ENCODE measurements around the gene CEMIP. TPM values are rescaled to one million over a fixed set of nuclear protein-coding genes. Genes with fewer than 3 reads are reported as not detected.

The CEMIP gene
- total and polyA plus RNA-seq, 2 of the 4 experiments (the other 2 are of a cell fraction) = 63.8 to 78.0 TPM

DNA sequence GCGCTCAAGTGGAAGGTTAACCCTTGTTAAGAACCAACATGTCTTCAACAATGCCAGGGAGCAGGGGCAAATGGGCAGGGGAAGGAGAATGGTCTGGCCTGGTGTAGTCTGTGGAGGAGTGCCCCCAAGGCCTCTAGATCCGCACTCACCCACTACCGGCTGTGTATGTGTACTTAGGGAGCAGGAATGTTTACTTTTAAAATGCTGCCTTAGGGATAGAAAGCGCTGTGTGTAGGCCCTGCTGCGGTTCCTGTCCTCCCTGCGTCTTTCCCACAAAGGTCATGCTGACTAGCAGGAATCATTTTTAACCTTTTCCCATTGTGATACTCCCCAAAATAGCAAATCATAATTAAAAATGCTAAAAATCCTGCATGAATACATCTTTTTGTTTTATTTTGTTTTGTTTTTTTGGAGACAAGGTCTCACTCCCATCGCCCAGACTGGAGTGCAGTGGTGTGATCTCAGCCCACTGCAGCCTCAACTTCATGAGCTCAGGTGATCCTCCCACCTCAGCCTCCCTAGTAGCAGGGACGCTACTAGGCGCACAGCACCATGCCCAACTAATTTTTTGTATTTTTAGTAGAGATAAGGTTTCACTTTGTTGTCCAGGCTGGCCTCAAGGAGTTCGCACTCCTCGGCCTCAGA, 35.9 kb upstream of the CEMIP start:
- H2BK20ac ChIP-seq (ENCODE audit: low read depth, low read length) = peak overlapping the region; percentile 5; the same call in 1 of the 2 replicates
- H2AK9ac ChIP-seq (replicated peaks; ENCODE audit: low read depth, low read length, poor library complexity) = peak overlapping the region; percentile 33
- 0 out of 2 replicates have a peak overlapping the region, but pooled peaks have one; percentile 37 for H3K14ac ChIP-seq (replicated peaks; ENCODE audit: low read depth, low read length)
- H3K36me3 ChIP-seq (ENCODE audit: control insufficient read depth, insufficient read depth, low read length) = peaks cover 6% of the 10 kb centered on the region
- no peak overlapping the region for H4K91ac ChIP-seq (ENCODE audit: insufficient read depth, low read depth, low read length)
- no peak overlapping the region; the same call in none of the 2 replicates for H3K4me2 ChIP-seq (ENCODE audit: low read depth, low read length)
- ChIA-PET POLR2A (ENCODE audit: unreplicated experiment) (no interaction called here), CTCF (no interaction called here)
- peaks cover 56 to 90% of the 10 kb centered on the region in 2 experiments for H3K79me1 ChIP-seq (ENCODE audit: low read depth in 1 of 2, low read length in 2 of 2)
- peak overlapping the region; percentile 45; the same call in 1 of the 2 replicates for H3K4ac ChIP-seq (ENCODE audit: low read depth, low read length)
- peak overlapping the region in 1 of 2 experiments; percentile 71; a peak in 1 of 4 replicates for H4K8ac ChIP-seq (ENCODE audit: low read depth in 2 of 2, low read length in 2 of 2)
- no peak overlapping the region for H2BK15ac ChIP-seq (ENCODE audit: low read depth, low read length)
- no TSS peak for BruUV-seq (replicated peaks)
- dilution Hi-C loops (cut with HindIII; ENCODE audit: low sequenced_read_pairs, unreplicated experiment) (no loop called here), in situ Hi-C loops (cut with MboI; ENCODE audit: low sequenced_read_pairs) (no loop called here), intact Hi-C loops (cut with micrococcal nuclease) (loop anchor here (1.0 kb wide), 1 partner anchor 8 kb away; no protein-coding TSS in a partner anchor)
- H2AK5ac ChIP-seq (ENCODE audit: low read depth, low read length) = peak overlapping the region; percentile 56; the same call in 1 of the 2 replicates
- peak overlapping the region; percentile 34 for H2AFZ ChIP-seq (replicated peaks; ENCODE audit: low read length, poor library complexity)
- no peak overlapping the region; the same call in 1 of the 2 replicates for H3K23ac ChIP-seq (ENCODE audit: low read depth, low read length)
- peak; percentile 57 for DNase-seq
- no peak overlapping the region for H3K4me3 ChIP-seq (ENCODE audit: insufficient read depth, low read depth, low read length)
- H3K9me3 ChIP-seq (ENCODE audit: control insufficient read depth, insufficient read depth, low read length) = no peaks in the 10 kb centered on the region
- peaks cover 16% of the 10 kb centered on the region for H3K9me1 ChIP-seq (ENCODE audit: insufficient read depth, low read length)
- ATAC-seq (ENCODE audit: low read depth) = peak; percentile 91
- H3K4me1 ChIP-seq (ENCODE audit: control insufficient read depth, insufficient read depth, low read length) = peaks cover 10% of the 10 kb centered on the region
- no peak overlapping the region for H3K18ac ChIP-seq (ENCODE audit: low read depth, low read length)
- no peak overlapping the region; the same call in 1 of the 2 replicates for H3K56ac ChIP-seq (ENCODE audit: extremely low read depth, insufficient read depth, low read length)
- no peak overlapping the region; the same call in 1 of the 2 replicates for H4K5ac ChIP-seq (ENCODE audit: low read depth, low read length)
- no peak overlapping the region for H3K9ac ChIP-seq (ENCODE audit: low read depth, low read length)
- peak overlapping the region; percentile 25 for H2BK5ac ChIP-seq (ENCODE audit: low read depth, low read length, poor library complexity, severe bottlenecking)
- peaks cover 36% of the 10 kb centered on the region for H4K20me1 ChIP-seq (ENCODE audit: insufficient read depth, low read length)
- WGBS, 2 experiments (ENCODE audit: extremely low coverage in 2 of 2, insufficient read length in 1 of 2) = 100% methylated on average over 1 of the region's 11 CpGs; no CpG with 5 or more reads in 1 of the 2 experiments
- H2BK120ac ChIP-seq (ENCODE audit: low read depth, low read length) = peak overlapping the region; percentile 51
- H3K27ac ChIP-seq (ENCODE audit: insufficient read depth, low read length) = peak overlapping the region; percentile 42; the same call in 1 of the 2 replicates
- H3K27me3 ChIP-seq (ENCODE audit: control insufficient read depth, insufficient read depth, low read length) = no peaks in the 10 kb centered on the region
- TF ChIP-seq MAFK (IDR thresholded peaks at IDR 0.05; ENCODE audit: low read depth, low read length) (no peak), RFX5 (IDR thresholded peaks at IDR 0.05; ENCODE audit: low read depth, low read length) (no peak), POLR2A (IDR thresholded peaks at IDR 0.05; ENCODE audit: low read depth, low read length) (no peak), MAZ (IDR thresholded peaks at IDR 0.05; ENCODE audit: borderline replicate concordance, low read depth, low read length) (no peak), MXI1 (IDR thresholded peaks at IDR 0.05; ENCODE audit: borderline replicate concordance, low read depth, low read length) (no peak), RCOR1 (IDR thresholded peaks at IDR 0.05; ENCODE audit: insufficient replicate concordance, low read length) (no peak), RAD21 (IDR thresholded peaks at IDR 0.05; ENCODE audit: low read length) (no peak), NFE2L2 (IDR thresholded peaks at IDR 0.05; ENCODE audit: low read depth, low read length) (no peak), BHLHE40 (IDR thresholded peaks at IDR 0.05; ENCODE audit: low read depth, low read length) (no peak), SMC3 (IDR thresholded peaks at IDR 0.05; ENCODE audit: low read depth, low read length) (no peak), CHD1 (IDR thresholded peaks at IDR 0.05; ENCODE audit: low read depth, low read length) (no peak), CEBPB (IDR thresholded peaks at IDR 0.05; ENCODE audit: low read depth, low read length) (no peak)
- TF ChIP-seq, protein P1, sequence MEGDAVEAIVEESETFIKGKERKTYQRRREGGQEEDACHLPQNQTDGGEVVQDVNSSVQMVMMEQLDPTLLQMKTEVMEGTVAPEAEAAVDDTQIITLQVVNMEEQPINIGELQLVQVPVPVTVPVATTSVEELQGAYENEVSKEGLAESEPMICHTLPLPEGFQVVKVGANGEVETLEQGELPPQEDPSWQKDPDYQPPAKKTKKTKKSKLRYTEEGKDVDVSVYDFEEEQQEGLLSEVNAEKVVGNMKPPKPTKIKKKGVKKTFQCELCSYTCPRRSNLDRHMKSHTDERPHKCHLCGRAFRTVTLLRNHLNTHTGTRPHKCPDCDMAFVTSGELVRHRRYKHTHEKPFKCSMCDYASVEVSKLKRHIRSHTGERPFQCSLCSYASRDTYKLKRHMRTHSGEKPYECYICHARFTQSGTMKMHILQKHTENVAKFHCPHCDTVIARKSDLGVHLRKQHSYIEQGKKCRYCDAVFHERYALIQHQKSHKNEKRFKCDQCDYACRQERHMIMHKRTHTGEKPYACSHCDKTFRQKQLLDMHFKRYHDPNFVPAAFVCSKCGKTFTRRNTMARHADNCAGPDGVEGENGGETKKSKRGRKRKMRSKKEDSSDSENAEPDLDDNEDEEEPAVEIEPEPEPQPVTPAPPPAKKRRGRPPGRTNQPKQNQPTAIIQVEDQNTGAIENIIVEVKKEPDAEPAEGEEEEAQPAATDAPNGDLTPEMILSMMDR (conservative IDR thresholded peaks at IDR 0.05; ENCODE audit: low read depth, low read length) = no peak
- TF ChIP-seq, protein P2, sequence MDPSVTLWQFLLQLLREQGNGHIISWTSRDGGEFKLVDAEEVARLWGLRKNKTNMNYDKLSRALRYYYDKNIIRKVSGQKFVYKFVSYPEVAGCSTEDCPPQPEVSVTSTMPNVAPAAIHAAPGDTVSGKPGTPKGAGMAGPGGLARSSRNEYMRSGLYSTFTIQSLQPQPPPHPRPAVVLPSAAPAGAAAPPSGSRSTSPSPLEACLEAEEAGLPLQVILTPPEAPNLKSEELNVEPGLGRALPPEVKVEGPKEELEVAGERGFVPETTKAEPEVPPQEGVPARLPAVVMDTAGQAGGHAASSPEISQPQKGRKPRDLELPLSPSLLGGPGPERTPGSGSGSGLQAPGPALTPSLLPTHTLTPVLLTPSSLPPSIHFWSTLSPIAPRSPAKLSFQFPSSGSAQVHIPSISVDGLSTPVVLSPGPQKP (IDR thresholded peaks at IDR 0.05; ENCODE audit: borderline replicate concordance, low read depth, low read length) = no peak
- TF ChIP-seq, protein P3, sequence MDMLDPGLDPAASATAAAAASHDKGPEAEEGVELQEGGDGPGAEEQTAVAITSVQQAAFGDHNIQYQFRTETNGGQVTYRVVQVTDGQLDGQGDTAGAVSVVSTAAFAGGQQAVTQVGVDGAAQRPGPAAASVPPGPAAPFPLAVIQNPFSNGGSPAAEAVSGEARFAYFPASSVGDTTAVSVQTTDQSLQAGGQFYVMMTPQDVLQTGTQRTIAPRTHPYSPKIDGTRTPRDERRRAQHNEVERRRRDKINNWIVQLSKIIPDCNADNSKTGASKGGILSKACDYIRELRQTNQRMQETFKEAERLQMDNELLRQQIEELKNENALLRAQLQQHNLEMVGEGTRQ (IDR thresholded peaks at IDR 0.05; ENCODE audit: low read depth, low read length) = no peak

Measured in IMR-90 (cell line).